Large intestine (tissue), 3 donors: ENCODE data around the gene ATP6V0E2. TPM values are rescaled to one million over a fixed set of nuclear protein-coding genes. Genes with fewer than 3 reads are reported as not detected.
A peak's percentile ranks its signal among the peaks of the same experiment; 100 is the strongest.

Experiments used
- DNase-seq, 2 donors: peaks; one replicate each; pipeline versions ENCODE4 v3.0.0 to v3.0.0-alpha.2; 2013
- H3K27ac ChIP-seq: one replicate; pipeline ENCODE4 v1.5.1; 2013; ENCODE audit warnings: low read length
- H3K27me3 ChIP-seq: 2 replicates; pipeline ENCODE4 v1.6.1; 2013; ENCODE audit warnings: low read length; ENCODE audit not compliant: control insufficient read depth, insufficient read depth
- H3K36me3 ChIP-seq: 2 replicates; pipeline ENCODE4 v1.6.1; 2013; ENCODE audit warnings: low read length; ENCODE audit not compliant: control insufficient read depth, insufficient read depth
- H3K4me1 ChIP-seq: one replicate; pipeline ENCODE4 v1.6.1; 2013; ENCODE audit warnings: low read length; ENCODE audit not compliant: control insufficient read depth, insufficient read depth
- H3K4me3 ChIP-seq: one replicate; pipeline ENCODE4 v1.5.1; 2013; ENCODE audit warnings: low read length
- H3K9me3 ChIP-seq: one replicate; pipeline ENCODE4 v1.6.1; 2013; ENCODE audit warnings: mild to moderate bottlenecking, low read depth, low read length, moderate library complexity; ENCODE audit not compliant: control insufficient read depth
- WGBS: methylation state at CpG from one replicate; pipeline ENCODE4 v1.1.5; 2013; ENCODE audit warnings: low lambda C conversion rate; ENCODE audit not compliant: insufficient coverage; 5-methylcytosine and 5-hydroxymethylcytosine counted together
- polyA plus RNA-seq: library from polyadenylated mRNA; unstranded; fragments of 120-200 nt; gene quantifications from one replicate; pipeline ENCODE4 v1.2.1, GENCODE V29; 2013

Gene ATP6V0E2
- polyA plus RNA-seq, 1 donor = 15.6 TPM

GRCh38 chr7:149851449-149851848 lies 22.3 kb upstream of the ATP6V0E2 start:
- Histone ChIP-seq H3K9me3 (no peaks in the 10 kb centered on the region), H3K4me1 (peaks cover 9% of the 10 kb centered on the region), H3K27me3 (no peaks in the 10 kb centered on the region), H3K4me3 (no peak overlapping the region), H3K27ac (no peak overlapping the region), H3K36me3 (peaks cover 16% of the 10 kb centered on the region)
- DNase-seq = no peak
- 79% methylated on average over 2 of the region's 9 CpGs for WGBS

- peaks cover 12% of the 10 kb centered on the region for H3K36me3 ChIP-seq
Observed at GRCh38 chr7:149853157-149853556, 20.6 kb upstream of the ATP6V0E2 start.

DNA sequence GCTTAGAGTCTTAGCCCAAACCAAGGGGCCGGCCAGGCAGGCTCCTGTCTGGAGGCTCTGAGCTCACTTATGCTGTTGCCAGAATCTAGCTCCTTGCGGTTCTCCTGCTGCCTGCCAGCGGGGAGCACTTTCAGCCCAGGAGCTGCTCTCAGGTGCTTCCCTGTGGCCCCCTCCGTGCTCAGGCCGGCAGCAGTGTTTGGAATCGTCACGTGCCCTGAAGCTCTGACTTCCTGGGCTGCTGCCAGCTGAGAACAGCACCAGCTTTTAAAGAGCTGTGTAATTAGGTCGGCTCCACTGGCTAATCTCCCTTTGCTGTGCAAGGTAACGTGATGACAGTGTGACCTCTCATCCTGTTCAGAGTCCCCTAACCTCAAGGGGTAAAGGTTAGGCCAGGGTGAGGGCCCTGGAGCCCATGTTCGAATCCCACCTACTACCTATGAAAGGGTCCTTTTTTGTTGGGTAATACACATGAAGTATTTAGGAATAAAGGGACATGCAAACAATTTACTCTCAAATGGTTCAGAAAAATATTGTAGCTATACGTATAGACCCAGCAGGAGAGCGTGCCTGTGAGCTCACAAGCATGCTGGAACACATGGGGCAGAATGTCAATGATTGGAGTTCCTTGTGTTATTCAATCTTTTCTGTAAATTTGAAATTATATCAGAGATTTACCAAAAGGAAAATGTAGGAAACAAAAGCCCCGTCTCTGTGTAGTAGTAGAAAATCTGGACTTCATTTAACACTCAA lies 19.0 kb upstream of the ATP6V0E2 start:
- 88% methylated on average over 3 of the region's 13 CpGs for WGBS
- Histone ChIP-seq H3K27ac (peak overlapping the region; percentile 20), H3K4me1 (peaks cover 9% of the 10 kb centered on the region), H3K9me3 (no peaks in the 10 kb centered on the region), H3K27me3 (no peaks in the 10 kb centered on the region), H3K36me3 (peaks cover 18% of the 10 kb centered on the region), H3K4me3 (no peak overlapping the region)
- DNase-seq = peak; percentile 80 to 89

More at GRCh38 chr7:149853157-149853556, 20.6 kb upstream of the ATP6V0E2 start:
- no peaks in the 10 kb centered on the region for H3K27me3 ChIP-seq
- no peak overlapping the region for H3K4me3 ChIP-seq
- 100% methylated on average over 1 of the region's 9 CpGs for WGBS
- H3K4me1 ChIP-seq = peaks cover 9% of the 10 kb centered on the region
- H3K27ac ChIP-seq = no peak overlapping the region
- H3K9me3 ChIP-seq = no peaks in the 10 kb centered on the region
- no peak for DNase-seq

DNA sequence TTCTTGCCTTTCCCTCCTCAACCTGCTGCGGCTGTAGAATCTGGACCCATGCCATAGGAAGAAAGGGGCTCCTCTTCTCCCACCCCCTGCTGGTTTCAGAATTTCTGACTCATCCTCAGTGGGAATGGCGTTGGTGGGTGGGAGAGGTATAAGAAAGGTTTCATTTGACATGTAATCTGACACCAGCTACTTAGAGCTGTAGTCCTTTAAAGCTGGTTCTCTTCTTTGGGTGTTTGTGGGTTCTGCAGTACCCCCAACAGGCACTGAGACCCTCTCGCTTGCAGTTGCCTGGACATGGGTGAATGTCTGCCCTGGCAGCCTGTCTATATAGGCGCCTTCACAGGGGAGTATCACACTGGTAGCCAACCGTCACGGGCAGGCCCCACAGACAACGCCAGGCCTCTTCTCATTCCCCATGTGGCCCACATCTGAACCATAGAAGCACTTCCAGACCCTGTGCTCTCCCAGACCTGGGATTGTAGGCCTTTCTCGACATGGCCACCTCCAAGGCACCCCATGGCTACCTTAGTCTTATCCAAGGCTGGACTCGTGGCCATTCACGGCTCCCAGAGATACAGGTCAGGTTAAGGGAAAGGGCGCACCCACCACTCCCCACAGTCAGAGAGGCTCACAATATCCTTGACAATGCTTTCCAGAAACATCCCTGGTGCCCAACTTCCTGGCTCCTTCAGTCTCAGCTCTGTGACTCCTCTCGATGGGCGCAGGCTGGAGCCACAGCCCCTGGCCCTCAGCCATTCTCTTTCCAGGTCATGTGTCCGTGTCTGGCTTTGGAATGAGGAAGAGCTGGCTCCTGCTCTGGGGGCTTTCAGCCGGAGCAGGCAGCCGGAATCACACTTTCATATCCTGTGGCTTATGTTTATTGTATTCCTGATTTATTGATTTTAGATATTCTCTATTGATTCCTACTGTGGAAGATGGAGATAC lies 18.1 kb upstream of the ATP6V0E2 start:
- no peak overlapping the region for H3K27ac ChIP-seq
- no peak for DNase-seq
- 82% methylated on average over 2 of the region's 16 CpGs for WGBS

GRCh38 chr7:149856583-149856982 lies 17.2 kb upstream of the ATP6V0E2 start:
- 100% methylated on average over 1 of the region's 8 CpGs for WGBS
- Histone ChIP-seq H3K9me3 (no peaks in the 10 kb centered on the region), H3K27ac (no peak overlapping the region), H3K4me1 (peaks cover 9% of the 10 kb centered on the region), H3K4me3 (no peak overlapping the region), H3K27me3 (no peaks in the 10 kb centered on the region), H3K36me3 (peaks cover 31% of the 10 kb centered on the region)
- no peak for DNase-seq

More for the DNA sequence above, 18.1 kb upstream of the ATP6V0E2 start:
- Histone ChIP-seq H3K4me1 (peaks cover 9% of the 10 kb centered on the region), H3K27me3 (no peaks in the 10 kb centered on the region), H3K4me3 (no peak overlapping the region), H3K36me3 (peaks cover 21% of the 10 kb centered on the region), H3K9me3 (no peaks in the 10 kb centered on the region)

- no peak overlapping the region for H3K4me3 ChIP-seq
- no peaks in the 10 kb centered on the region for H3K27me3 ChIP-seq
- H3K9me3 ChIP-seq = no peaks in the 10 kb centered on the region
- H3K36me3 ChIP-seq = peaks cover 50% of the 10 kb centered on the region
- WGBS = no CpG with 5 or more reads among the region's 6 CpGs
- H3K4me1 ChIP-seq = peaks cover 7% of the 10 kb centered on the region
- no peak overlapping the region for H3K27ac ChIP-seq
- no peak for DNase-seq
Observed at GRCh38 chr7:149859369-149859768, 14.4 kb upstream of the ATP6V0E2 start.

- H3K9me3 ChIP-seq = no peaks in the 10 kb centered on the region
- 100% methylated on average over 1 of the region's 4 CpGs for WGBS
- DNase-seq = no peak
- H3K4me3 ChIP-seq = no peak overlapping the region
- peaks cover 2% of the 10 kb centered on the region for H3K4me1 ChIP-seq
- H3K36me3 ChIP-seq = peaks cover 55% of the 10 kb centered on the region
- H3K27me3 ChIP-seq = no peaks in the 10 kb centered on the region
- no peak overlapping the region for H3K27ac ChIP-seq
Observed at GRCh38 chr7:149859876-149860275, 13.9 kb upstream of the ATP6V0E2 start.

DNA sequence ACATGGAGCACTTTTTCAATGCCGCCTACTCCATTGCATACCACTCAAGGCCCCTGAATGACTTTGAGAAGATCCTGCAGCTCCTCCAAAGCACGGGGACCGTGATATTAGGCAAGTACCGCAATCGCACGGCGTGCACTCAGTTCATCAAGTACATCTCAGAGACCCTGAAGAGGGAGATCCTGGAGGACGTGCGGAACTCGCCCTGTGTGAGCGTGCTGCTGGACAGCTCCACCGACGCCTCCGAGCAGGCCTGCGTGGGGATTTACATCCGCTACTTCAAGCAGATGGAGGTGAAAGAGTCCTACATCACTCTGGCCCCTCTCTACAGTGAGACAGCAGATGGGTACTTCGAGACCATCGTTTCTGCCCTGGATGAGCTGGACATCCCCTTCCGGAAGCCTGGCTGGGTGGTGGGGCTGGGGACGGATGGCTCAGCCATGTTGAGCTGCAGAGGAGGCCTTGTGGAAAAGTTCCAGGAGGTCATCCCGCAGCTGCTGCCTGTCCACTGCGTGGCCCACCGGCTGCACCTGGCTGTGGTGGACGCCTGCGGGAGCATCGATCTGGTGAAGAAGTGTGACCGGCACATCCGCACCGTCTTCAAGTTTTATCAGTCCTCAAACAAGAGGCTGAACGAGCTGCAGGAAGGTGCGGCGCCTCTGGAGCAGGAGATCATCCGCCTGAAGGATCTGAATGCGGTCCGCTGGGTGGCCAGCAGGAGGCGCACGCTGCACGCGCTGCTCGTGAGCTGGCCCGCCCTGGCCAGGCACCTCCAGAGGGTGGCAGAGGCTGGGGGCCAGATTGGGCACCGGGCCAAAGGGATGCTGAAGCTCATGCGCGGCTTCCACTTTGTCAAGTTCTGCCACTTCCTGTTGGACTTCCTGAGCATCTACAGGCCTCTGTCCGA lies 12.7 kb upstream of the ATP6V0E2 start:
- no peak overlapping the region for H3K4me3 ChIP-seq
- H3K4me1 ChIP-seq = no peaks in the 10 kb centered on the region
- H3K27ac ChIP-seq = no peak overlapping the region
- no peaks in the 10 kb centered on the region for H3K9me3 ChIP-seq
- no CpG with 5 or more reads among the region's 45 CpGs for WGBS
- peaks cover 64% of the 10 kb centered on the region for H3K36me3 ChIP-seq
- DNase-seq = no peak
- no peaks in the 10 kb centered on the region for H3K27me3 ChIP-seq

DNA sequence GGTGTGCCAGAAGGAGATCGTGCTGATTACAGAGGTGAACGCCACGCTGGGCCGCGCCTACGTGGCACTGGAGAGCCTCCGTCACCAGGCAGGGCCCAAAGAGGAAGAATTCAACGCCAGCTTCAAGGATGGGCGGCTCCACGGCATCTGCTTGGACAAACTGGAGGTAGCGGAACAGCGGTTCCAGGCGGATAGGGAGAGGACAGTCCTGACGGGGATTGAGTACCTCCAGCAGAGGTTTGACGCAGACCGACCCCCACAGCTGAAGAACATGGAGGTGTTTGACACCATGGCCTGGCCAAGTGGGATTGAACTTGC lies 12.1 kb upstream of the ATP6V0E2 start:
- H3K4me1 ChIP-seq = no peaks in the 10 kb centered on the region
- no peak overlapping the region for H3K27ac ChIP-seq
- no peak overlapping the region for H3K4me3 ChIP-seq
- H3K9me3 ChIP-seq = no peaks in the 10 kb centered on the region
- peaks cover 64% of the 10 kb centered on the region for H3K36me3 ChIP-seq
- no peak for DNase-seq
- no peaks in the 10 kb centered on the region for H3K27me3 ChIP-seq
- WGBS = no CpG with 5 or more reads among the region's 16 CpGs

- no peaks in the 10 kb centered on the region for H3K27me3 ChIP-seq
- no peaks in the 10 kb centered on the region for H3K9me3 ChIP-seq
- H3K4me3 ChIP-seq = no peak overlapping the region
- peaks cover 64% of the 10 kb centered on the region for H3K36me3 ChIP-seq
- DNase-seq = no peak
- no peak overlapping the region for H3K27ac ChIP-seq
- WGBS = no CpG with 5 or more reads among the region's 18 CpGs
- H3K4me1 ChIP-seq = no peaks in the 10 kb centered on the region
Observed at GRCh38 chr7:149862156-149862555, 11.6 kb upstream of the ATP6V0E2 start.
